CD4-positive, alpha-beta memory T cell (primary cell): Measurements from ENCODE around the gene STARD10. TPM values are rescaled to one million over a fixed set of nuclear protein-coding genes. Genes with fewer than 3 reads are reported as not detected.

Experiments used
- CTCF ChIA-PET: fragments of 350-600 bp; sonication (Branson Sonifier 250); formaldehyde crosslinking; loops from one replicate; lab custom pipeline; 2021; ENCODE audit warnings: inconsistent platforms; ENCODE audit not compliant: partially characterized antibody; lab: Charles Lee
- POLR2A ChIA-PET: fragments of 350-600 bp; sonication (Branson Sonifier 250); formaldehyde crosslinking; loops from one replicate; lab custom pipeline; 2021; ENCODE audit not compliant: partially characterized antibody; lab: Charles Lee
- DNase-seq, 5 donors: peaks; one replicate each; pipeline versions ENCODE4 v3.0.0 to v3.0.0-alpha.2; 2020 to 2022; ENCODE audit warnings: mixed read lengths in 1 of 5
- H3K27ac ChIP-seq: one replicate; pipeline ENCODE4 v1.7.0; 2013; ENCODE audit warnings: low read depth, low read length
- H3K27me3 ChIP-seq: 2 replicates; pipeline ENCODE4 v1.7.0; 2013; ENCODE audit warnings: mild to moderate bottlenecking, low read length, moderate library complexity; ENCODE audit not compliant: insufficient read depth
- H3K36me3 ChIP-seq: 2 replicates; pipeline ENCODE4 v1.7.0; 2013; ENCODE audit warnings: mild to moderate bottlenecking, low read length, moderate library complexity; ENCODE audit not compliant: insufficient read depth
- H3K4me1 ChIP-seq: 2 replicates; pipeline ENCODE4 v1.7.0; 2013; ENCODE audit warnings: mild to moderate bottlenecking, low read length, moderate library complexity; ENCODE audit not compliant: insufficient read depth
- H3K4me3 ChIP-seq, 2 donors: one replicate each; pipeline ENCODE4 v1.7.0; 2013; ENCODE audit warnings: low read length in 2 of 2, mild to moderate bottlenecking in 1 of 2
- H3K9me3 ChIP-seq, 2 donors: one replicate each; pipeline ENCODE4 v1.7.0; 2013; ENCODE audit warnings: low read length in 2 of 2, control low read depth in 1 of 2; ENCODE audit not compliant: control insufficient read depth in 1 of 2
- H3K27ac Mint-ChIP-seq, 7 donors: one replicate each; pipeline ENCODE4 v1.8.0; 2020 to 2021; ENCODE audit warnings: mixed read lengths in 7 of 7, mild to moderate bottlenecking in 6 of 7, inconsistent platforms in 3 of 7, moderate library complexity in 3 of 7
- H3K27me3 Mint-ChIP-seq, 2 donors: one replicate each; pipeline ENCODE4 v1.8.0; 2020 to 2021; ENCODE audit warnings: mixed read lengths in 2 of 2
- H3K36me3 Mint-ChIP-seq, 2 donors: one replicate each; pipeline ENCODE4 v1.8.0; 2020 to 2021; ENCODE audit warnings: mixed read lengths in 2 of 2, inconsistent platforms in 1 of 2, mild to moderate bottlenecking in 1 of 2
- H3K4me1 Mint-ChIP-seq, 4 donors: one replicate each; pipeline ENCODE4 v1.8.0; 2020 to 2021; ENCODE audit warnings: mixed read lengths in 4 of 4, mild to moderate bottlenecking in 1 of 4
- H3K4me3 Mint-ChIP-seq, 8 donors: one replicate each; pipeline ENCODE4 v1.8.0; 2020 to 2021; ENCODE audit warnings: mixed read lengths in 8 of 8, mild to moderate bottlenecking in 7 of 8, moderate library complexity in 6 of 8, inconsistent platforms in 3 of 8
- H3K9me3 Mint-ChIP-seq, 8 donors: one replicate each; pipeline ENCODE4 v1.8.0; 2020 to 2021; ENCODE audit warnings: mixed read lengths in 8 of 8, mild to moderate bottlenecking in 5 of 8, inconsistent platforms in 3 of 8, moderate library complexity in 1 of 8
- intact Hi-C: fragments of 100-400 bp; cut with micrococcal nuclease; formaldehyde crosslinking; loops from one replicate; pipeline ENCODE4 v1.15.1; 2023
- polyA plus RNA-seq, 2 donors: library from polyadenylated mRNA; unstranded; fragments of 300-500 nt; fragmentation: Illumina TruSeq; gene quantifications; one replicate each; pipeline ENCODE4 v1.2.3, GENCODE V29; 2021
- total RNA-seq, 2 experiments: library from RNA; stranded (reverse); gene quantifications; one replicate each; pipeline ENCODE4 v1.2.3, GENCODE V29; 2021

Gene STARD10
- total and polyA plus RNA-seq, 4 experiments from 2014 or later, result 23.0 to 27.0 (median 24.2) TPM

DNA sequence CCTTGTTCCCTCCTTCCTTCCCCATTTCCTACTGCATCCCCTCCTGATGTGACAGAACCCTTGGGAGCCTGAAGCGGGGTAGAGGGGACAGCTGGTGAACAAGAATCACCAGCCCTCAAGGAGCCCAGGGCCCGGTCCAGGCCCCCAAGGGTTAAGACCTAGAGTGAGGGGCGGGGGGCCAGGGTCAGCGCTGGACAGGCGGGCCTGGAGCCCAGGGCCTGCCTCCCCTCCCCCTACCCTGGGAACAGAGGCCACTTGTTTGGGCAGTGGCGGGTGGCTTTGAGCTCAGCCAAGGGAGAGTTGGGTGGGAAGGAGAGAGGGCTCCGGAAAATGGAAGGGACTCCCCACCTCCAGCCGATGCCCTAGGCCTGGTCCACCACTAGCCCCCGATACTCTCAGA is 43.8 kb downstream of the STARD10 start:
- CTCF ChIA-PET, result interaction anchor here (1.5 kb wide), 1 partner anchor 25 kb away, joined by 11 read pairs; no protein-coding TSS in a partner anchor

DNA sequence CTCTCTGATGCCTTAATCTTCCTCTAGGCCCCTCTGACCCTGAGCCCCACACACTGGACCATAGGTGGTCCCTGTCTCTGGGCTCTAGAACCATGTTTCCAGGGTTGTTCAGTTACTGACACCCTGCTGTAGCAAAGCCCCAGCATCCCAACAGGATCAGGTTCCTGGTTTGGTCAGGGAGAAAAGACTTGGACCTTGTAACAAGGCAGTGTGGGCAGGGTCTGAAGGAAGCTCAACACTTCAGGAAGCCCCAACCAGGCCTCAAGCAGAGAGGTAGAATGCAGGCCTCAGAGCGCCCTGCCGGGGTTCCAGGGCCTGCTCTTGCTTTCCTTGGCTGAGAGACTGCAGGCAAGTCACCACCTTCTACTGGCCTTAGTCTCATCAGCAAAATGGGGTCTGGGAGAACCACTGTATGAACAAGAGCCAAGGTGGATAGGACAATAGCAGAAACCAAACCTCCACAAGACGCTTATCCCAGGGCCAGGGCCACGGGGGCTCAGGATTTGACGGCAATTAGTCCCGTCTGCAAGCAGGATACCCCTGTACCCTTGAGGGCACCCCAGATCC is 46.5 kb downstream of the STARD10 start:
- Mint-ChIP-seq H3K27ac (peak overlapping the region in 4 of 7 donors; percentile 31 to 73 (median 52)), H3K36me3 (peaks cover 0 to 5% of the 10 kb centered on the region in 2 donors), H3K9me3 (no peaks in the 10 kb centered on the region), H3K4me1 (peaks cover 41 to 82% (median 56%) of the 10 kb centered on the region in 4 donors), H3K27me3 (no peaks in the 10 kb centered on the region), H3K4me3 (no peak overlapping the region)
- H3K36me3 ChIP-seq, result no peaks in the 10 kb centered on the region
- H3K4me1 ChIP-seq, result peaks cover 66% of the 10 kb centered on the region
- no peak overlapping the region for H3K27ac ChIP-seq
- H3K27me3 ChIP-seq, result no peaks in the 10 kb centered on the region
- no peaks in the 10 kb centered on the region for H3K9me3 ChIP-seq
- DNase-seq, result no peak
- CTCF ChIA-PET, result interaction anchor here (1.1 kb wide), 1 partner anchor 15 kb away, joined by 3 read pairs; no protein-coding TSS in a partner anchor
- POLR2A ChIA-PET, result interaction anchor here (1.7 kb wide), 1 partner anchor 47 kb away, joined by 4 read pairs; the partner anchor contains the start of gene STARD10
- intact Hi-C loops, result no loop called here
- H3K4me3 ChIP-seq, result no peak overlapping the region

More for the DNA sequence above, 43.8 kb downstream of the STARD10 start:
- intact Hi-C loops, result no loop called here
- H3K4me1 ChIP-seq, result peaks cover 62% of the 10 kb centered on the region
- no peak overlapping the region for H3K4me3 ChIP-seq
- H3K36me3 ChIP-seq, result no peaks in the 10 kb centered on the region
- H3K9me3 ChIP-seq, result no peaks in the 10 kb centered on the region
- no peak for DNase-seq
- no peaks in the 10 kb centered on the region for H3K27me3 Mint-ChIP-seq
- H3K27ac ChIP-seq, result no peak overlapping the region
- H3K27me3 ChIP-seq, result no peaks in the 10 kb centered on the region
- peak overlapping the region in 3 of 7 donors; percentile 8 to 93 (median 91) for H3K27ac Mint-ChIP-seq
- H3K4me1 Mint-ChIP-seq, result peaks cover 36 to 71% (median 48%) of the 10 kb centered on the region in 4 donors
- H3K4me3 Mint-ChIP-seq, result peak overlapping the region in 3 of 8 donors; percentile 63 to 93 (median 92)
- H3K9me3 Mint-ChIP-seq, result no peaks in the 10 kb centered on the region
- POLR2A ChIA-PET, result interaction anchor here (0.7 to 2.3 kb wide), 6 partner anchors 10 to 66 kb away, joined by 3 to 9 read pairs (median 4); no protein-coding TSS in a partner anchor
- H3K36me3 Mint-ChIP-seq, result peaks cover 0 to 8% of the 10 kb centered on the region in 2 donors

DNA sequence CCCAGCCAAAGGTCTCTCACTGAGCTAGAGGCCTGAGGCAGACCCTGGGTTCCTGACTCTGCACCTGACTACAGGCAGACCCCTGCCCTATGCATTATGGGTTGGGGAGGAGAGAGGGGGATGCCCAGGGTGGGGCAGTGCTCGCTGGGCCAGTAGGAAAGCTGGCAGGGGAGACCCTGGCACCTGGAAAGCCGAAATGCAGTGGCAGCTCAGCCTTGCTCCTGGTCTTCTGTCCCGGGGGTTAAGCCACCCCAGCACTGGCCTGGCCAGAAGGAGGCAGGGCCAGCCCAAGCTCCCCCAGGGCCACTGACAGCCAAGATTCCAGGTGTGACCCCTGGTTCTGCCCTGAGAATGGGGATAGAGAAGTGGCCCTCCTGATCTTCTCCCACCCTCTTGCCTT is 47.0 kb downstream of the STARD10 start:
- DNase-seq, result no peak
- H3K27ac Mint-ChIP-seq, result peak overlapping the region in 4 of 7 donors; percentile 31 to 81 (median 52)
- H3K27me3 Mint-ChIP-seq, result no peaks in the 10 kb centered on the region
- ChIA-PET CTCF (no interaction called here), POLR2A (interaction anchor here (1.7 kb wide), 1 partner anchor 47 kb away, joined by 4 read pairs; the partner anchor contains the start of gene STARD10)
- H3K4me3 ChIP-seq, result no peak overlapping the region
- H3K36me3 Mint-ChIP-seq, result peaks cover 0 to 5% of the 10 kb centered on the region in 2 donors
- no peaks in the 10 kb centered on the region for H3K9me3 ChIP-seq
- peaks cover 71% of the 10 kb centered on the region for H3K4me1 ChIP-seq
- no peak overlapping the region for H3K27ac ChIP-seq
- H3K4me3 Mint-ChIP-seq, result no peak overlapping the region
- peaks cover 44 to 87% (median 58%) of the 10 kb centered on the region in 4 donors for H3K4me1 Mint-ChIP-seq
- no peaks in the 10 kb centered on the region for H3K27me3 ChIP-seq
- no peaks in the 10 kb centered on the region for H3K36me3 ChIP-seq
- intact Hi-C loops, result no loop called here
- no peaks in the 10 kb centered on the region for H3K9me3 Mint-ChIP-seq

DNA sequence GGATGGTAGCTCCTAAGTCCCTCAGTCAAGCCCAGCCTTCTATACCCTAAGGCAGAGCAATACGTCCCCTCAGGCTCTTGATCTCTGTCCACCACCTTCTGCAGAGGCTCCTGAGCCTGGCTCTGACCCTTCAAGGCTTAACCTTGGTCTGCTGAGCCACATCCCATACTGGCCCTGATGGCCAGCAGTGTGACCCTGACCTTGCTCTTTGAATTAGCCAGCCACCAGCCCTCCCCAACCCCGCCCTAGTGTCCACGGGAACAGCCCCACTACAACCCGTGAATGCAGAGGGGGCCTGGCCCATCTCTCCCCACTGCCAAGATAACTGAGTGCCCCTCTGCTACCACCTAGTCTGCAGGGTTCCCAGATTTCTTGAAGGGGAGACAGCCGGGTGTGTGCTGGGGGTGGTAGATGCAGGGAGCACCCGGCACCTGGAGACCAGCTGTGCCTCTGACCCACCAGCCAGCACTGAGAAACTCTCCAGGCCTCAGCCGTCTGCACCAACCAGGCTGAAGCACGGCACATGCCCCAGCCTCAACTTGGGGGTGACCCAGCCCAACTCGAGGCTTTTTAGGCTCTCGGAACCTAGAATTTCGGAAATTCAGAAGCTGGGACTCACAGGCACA is 47.8 kb downstream of the STARD10 start:
- Histone ChIP-seq H3K27me3 (no peaks in the 10 kb centered on the region), H3K4me3 (no peak overlapping the region), H3K4me1 (peaks cover 71% of the 10 kb centered on the region), H3K36me3 (no peaks in the 10 kb centered on the region), H3K27ac (no peak overlapping the region), H3K9me3 (no peaks in the 10 kb centered on the region)
- Mint-ChIP-seq H3K36me3 (peaks cover 0 to 5% of the 10 kb centered on the region in 2 donors), H3K9me3 (no peaks in the 10 kb centered on the region), H3K4me1 (peaks cover 46 to 87% (median 60%) of the 10 kb centered on the region in 4 donors), H3K27ac (peak overlapping the region in 3 of 7 donors; percentile 35 to 69 (median 57)), H3K27me3 (no peaks in the 10 kb centered on the region), H3K4me3 (no peak overlapping the region)
- ChIA-PET POLR2A (interaction anchor here (1.7 kb wide), 1 partner anchor 48 kb away, joined by 4 read pairs; the partner anchor contains the start of gene STARD10), CTCF (interaction anchor here (0.7 kb wide), 1 partner anchor 72 kb away, joined by 4 read pairs; no protein-coding TSS in a partner anchor)
- no peak for DNase-seq
- intact Hi-C loops, result no loop called here

DNA sequence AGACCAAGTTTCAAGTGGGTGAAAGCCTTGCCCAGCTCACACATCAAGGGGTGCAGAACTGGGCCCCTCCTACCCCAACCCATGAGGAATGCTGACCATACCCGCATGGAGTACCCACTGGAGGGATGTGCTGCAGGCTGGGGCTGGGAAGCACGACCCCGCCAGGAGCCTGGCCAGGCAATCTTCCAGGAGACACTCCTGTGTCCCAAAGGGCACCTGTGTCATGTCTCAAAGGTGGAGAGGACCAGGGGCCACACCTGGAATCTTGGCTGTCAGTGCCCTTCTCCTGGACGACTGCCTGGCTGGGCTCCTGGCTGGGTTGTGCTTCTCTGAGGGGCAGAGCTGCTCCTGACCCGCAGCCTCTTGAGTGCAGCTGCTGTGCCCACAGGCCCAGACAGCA is 48.3 kb downstream of the STARD10 start:
- H3K4me3 Mint-ChIP-seq, result no peak overlapping the region
- Histone ChIP-seq H3K27ac (no peak overlapping the region), H3K36me3 (no peaks in the 10 kb centered on the region), H3K27me3 (no peaks in the 10 kb centered on the region), H3K4me1 (peaks cover 71% of the 10 kb centered on the region), H3K9me3 (no peaks in the 10 kb centered on the region), H3K4me3 (no peak overlapping the region)
- no peaks in the 10 kb centered on the region for H3K27me3 Mint-ChIP-seq
- intact Hi-C loops, result no loop called here
- CTCF ChIA-PET, result interaction anchor here (0.7 to 1.3 kb wide), 2 partner anchors 48 to 73 kb away, joined by 4 read pairs; partner anchors contain the start of gene STARD10
- H3K36me3 Mint-ChIP-seq, result peaks cover 0 to 5% of the 10 kb centered on the region in 2 donors
- POLR2A ChIA-PET, result no interaction called here
- peaks cover 46 to 87% (median 62%) of the 10 kb centered on the region in 4 donors for H3K4me1 Mint-ChIP-seq
- no peak overlapping the region for H3K27ac Mint-ChIP-seq
- H3K9me3 Mint-ChIP-seq, result no peaks in the 10 kb centered on the region
- no peak for DNase-seq

DNA sequence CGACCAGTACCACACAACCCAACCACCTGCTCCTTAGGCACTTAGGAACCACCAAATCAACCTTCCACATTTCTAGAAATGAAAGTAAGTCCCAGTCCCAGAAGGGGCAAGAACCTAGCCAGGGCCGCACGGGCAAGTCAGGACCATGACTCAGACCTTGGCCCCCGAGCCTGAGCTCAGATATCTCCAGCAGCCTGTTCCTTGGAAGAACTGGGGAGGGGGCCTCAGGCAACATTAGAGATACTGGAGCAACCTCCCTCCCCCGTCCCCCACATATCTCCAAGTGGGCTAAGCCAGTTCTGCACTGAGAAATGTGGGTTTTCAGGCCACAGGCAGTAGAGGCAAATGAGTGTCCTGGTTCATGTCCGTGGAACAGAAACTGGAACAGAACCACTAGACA is 49.4 kb downstream of the STARD10 start:
- intact Hi-C loops, result no loop called here
- ChIA-PET CTCF (interaction anchor here (1.3 kb wide), 1 partner anchor 49 kb away, joined by 4 read pairs; the partner anchor contains the start of gene STARD10), POLR2A (no interaction called here)
- H3K27ac Mint-ChIP-seq, result peak overlapping the region; percentile 49 to 95 (median 87)
- Histone ChIP-seq H3K27ac (no peak overlapping the region), H3K9me3 (no peaks in the 10 kb centered on the region), H3K36me3 (no peaks in the 10 kb centered on the region), H3K4me1 (peaks cover 71% of the 10 kb centered on the region), H3K27me3 (no peaks in the 10 kb centered on the region), H3K4me3 (no peak overlapping the region)
- H3K4me1 Mint-ChIP-seq, result peaks cover 52 to 90% (median 65%) of the 10 kb centered on the region in 4 donors
- DNase-seq, result no peak
- no peaks in the 10 kb centered on the region for H3K9me3 Mint-ChIP-seq
- H3K4me3 Mint-ChIP-seq, result peak overlapping the region in 2 of 8 donors; percentile 8 to 36
- peaks cover 0 to 5% of the 10 kb centered on the region in 2 donors for H3K36me3 Mint-ChIP-seq
- no peaks in the 10 kb centered on the region for H3K27me3 Mint-ChIP-seq
